H1 (cell line): Measurements from ENCODE around the gene SAMD4A.

Source experiments
- MAFK ChIP-seq: IDR thresholded peaks from 2 replicates; pipeline ENCODE4 v1.6.1; 2012; ENCODE audit warnings: low read depth, mild to moderate bottlenecking, improper control_type of control experiment, low read length
- POLR2AphosphoS5 ChIP-seq: IDR thresholded peaks from 2 replicates; pipeline ENCODE4 v1.6.1; 2011; ENCODE audit warnings: low read depth, low read length

GRCh38 chr14:54645639-54646038 is 78.7 kb downstream of the SAMD4A start:
- TF ChIP-seq POLR2AphosphoS5, result no peak
- TF ChIP-seq MAFK, result no peak
